GM23338 (cell line): ENCODE results near the gene MLX. TPM values are rescaled to one million over a fixed set of nuclear protein-coding genes. Genes with fewer than 3 reads are reported as not detected.

Source experiments
- ATAC-seq: fragments of 200-7000 bp; cut with Tn5 transposase; 3 replicates; pipeline ENCODE4 v1.9.1; 2020
- DNase-seq: peaks from one replicate; pipeline ENCODE4 v3.0.0-alpha.2; 2015; ENCODE audit warnings: low spot score
- H2AFZ ChIP-seq: fragments of 200-600 bp; sonication (generic); 2 replicates; pipeline ENCODE4 v1.8.0; 2016; ENCODE audit warnings: antibody characterized with exemption, mild to moderate bottlenecking, moderate library complexity
- H3F3A ChIP-seq: fragments of 200-600 bp; sonication (generic); replicated peaks from 2 replicates; pipeline ENCODE4 v1.8.0; 2017; ENCODE audit warnings: antibody characterized with exemption, mixed run types, low read depth
- H3K27ac ChIP-seq: fragments of 200-600 bp; sonication (generic); 2 replicates; pipeline ENCODE4 v1.6.1; 2016; ENCODE audit warnings: low read depth
- H3K27me3 ChIP-seq: fragments of 200-600 bp; sonication (generic); 2 replicates; pipeline ENCODE4 v1.8.0; 2016; ENCODE audit warnings: mild to moderate bottlenecking, mixed run types, moderate library complexity; ENCODE audit not compliant: insufficient read depth
- H3K36me3 ChIP-seq: fragments of 200-600 bp; sonication (generic); 2 replicates; pipeline ENCODE4 v1.8.0; 2016; ENCODE audit warnings: mild to moderate bottlenecking; ENCODE audit not compliant: insufficient read depth
- H3K4me1 ChIP-seq: fragments of 200-600 bp; sonication (generic); 2 replicates; pipeline ENCODE4 v1.8.0; 2016; ENCODE audit warnings: mild to moderate bottlenecking, moderate library complexity; ENCODE audit not compliant: insufficient read depth
- H3K4me2 ChIP-seq: fragments of 200-600 bp; sonication (generic); 2 replicates; pipeline ENCODE4 v1.7.1; 2017; ENCODE audit warnings: mixed run types
- H3K4me3 ChIP-seq: fragments of 200-600 bp; sonication (generic); 2 replicates; pipeline ENCODE4 v1.6.1; 2016; ENCODE audit warnings: mixed run types
- H3K79me2 ChIP-seq: fragments of 200-600 bp; sonication (generic); replicated peaks from 2 replicates; pipeline ENCODE4 v1.8.0; 2017; ENCODE audit warnings: mild to moderate bottlenecking; ENCODE audit not compliant: insufficient read depth
- H3K9me2 ChIP-seq: fragments of 200-600 bp; sonication (generic); 2 replicates; pipeline ENCODE4 v1.8.0; 2017; ENCODE audit not compliant: insufficient read depth
- H4K20me1 ChIP-seq: fragments of 200-600 bp; sonication (generic); replicated peaks from 2 replicates; pipeline ENCODE4 v1.8.0; 2017; ENCODE audit warnings: mild to moderate bottlenecking; ENCODE audit not compliant: insufficient read depth
- H3K27ac Mint-ChIP-seq: 2 replicates; pipeline ENCODE4 v1.8.0; 2020; ENCODE audit warnings: inconsistent platforms, mild to moderate bottlenecking, moderate library complexity, mixed read lengths
- H3K27me3 Mint-ChIP-seq: 3 replicates; pipeline ENCODE4 v1.8.0; 2022; ENCODE audit warnings: low read depth, mild to moderate bottlenecking, moderate library complexity, mixed read lengths, inconsistent platforms; ENCODE audit not compliant: insufficient read depth, poor library complexity
- H3K36me3 Mint-ChIP-seq: 3 replicates; pipeline ENCODE4 v1.8.0; 2021; ENCODE audit warnings: low read depth, mild to moderate bottlenecking, inconsistent platforms, moderate library complexity, mixed read lengths
- H3K4me1 Mint-ChIP-seq: 3 replicates; pipeline ENCODE4 v1.8.0; 2020; ENCODE audit warnings: mild to moderate bottlenecking, inconsistent platforms, mixed read lengths
- H3K4me3 Mint-ChIP-seq: 3 replicates; pipeline ENCODE4 v1.8.0; 2021; ENCODE audit warnings: moderate library complexity, mild to moderate bottlenecking, inconsistent platforms, mixed read lengths
- H3K9me3 Mint-ChIP-seq: 3 replicates; pipeline ENCODE4 v1.8.0; 2020; ENCODE audit warnings: moderate library complexity, mild to moderate bottlenecking, inconsistent platforms, mixed read lengths
- CREB1 ChIP-seq: fragments of 250-450 bp; sonication (Bioruptor Pico); IDR thresholded peaks from 2 replicates; pipeline ENCODE4 v1.5.0; 2020; ENCODE audit warnings: low read depth, mild to moderate bottlenecking, moderate library complexity
- CTCF ChIP-seq, 2 experiments: fragments of 200-600 bp in 1 of 2; sonication (generic) in 1 of 2; conservative IDR thresholded peaks; 2 replicates each; pipeline versions ENCODE4 v1.5.1 to v1.6.1; 2016 to 2017; ENCODE audit warnings: antibody characterized with exemption in 2 of 2, low read depth in 2 of 2, mild to moderate bottlenecking in 2 of 2, moderate library complexity in 1 of 2
- ETS1 ChIP-seq: IDR thresholded peaks from 2 replicates; pipeline ENCODE4 v1.6.1; 2016; ENCODE audit warnings: antibody characterized with exemption
- polyA plus RNA-seq: library from polyadenylated mRNA; unstranded; fragments of >200 nt; fragmentation: Nextera tagmentation; extraction: Ambion mirVana; gene quantifications from 2 replicates; pipeline ENCODE4 v1.2.1, GENCODE V29; 2016
- total RNA-seq: library from RNA; depleted of rRNA; stranded (reverse); fragments of >200 nt; shearing (Covaris generic); gene quantifications from 2 replicates; pipeline ENCODE4 v1.2.3, GENCODE V29; 2014

Gene MLX
- total and polyA plus RNA-seq, 2 experiments from 2014 or later = 33.2 to 34.1 TPM

- no peaks in the 10 kb centered on the region; the same call in 2 of the 3 replicates for H3K9me3 Mint-ChIP-seq
- Histone ChIP-seq H3K79me2 (no peaks in the 10 kb centered on the region), H3K36me3 (no peaks in the 10 kb centered on the region), H3F3A (peaks cover 19% of the 10 kb centered on the region; the same call in 1 of the 2 replicates), H3K4me1 (peaks cover 10% of the 10 kb centered on the region), H3K4me2 (peak overlapping the region; percentile 80), H3K27ac (no peak overlapping the region), H3K9me2 (no peaks in the 10 kb centered on the region), H2AFZ (peak overlapping the region; percentile 94), H3K27me3 (peaks cover 32% of the 10 kb centered on the region), H4K20me1 (no peaks in the 10 kb centered on the region), H3K4me3 (peak overlapping the region; percentile 55)
- H3K27me3 Mint-ChIP-seq = peaks cover 21% of the 10 kb centered on the region
- DNase-seq = peak; percentile 80
- H3K4me3 Mint-ChIP-seq = peak overlapping the region; percentile 59
- TF ChIP-seq ETS1 = no peak
- peak; percentile 29 to 38 for TF ChIP-seq CTCF (conservative IDR thresholded peaks at IDR 0.05; ENCODE audit: low read depth in 2 of 2)
- ATAC-seq = peak; percentile 20
- peaks cover 8% of the 10 kb centered on the region for H3K4me1 Mint-ChIP-seq
- H3K27ac Mint-ChIP-seq = no peak overlapping the region
- H3K36me3 Mint-ChIP-seq = no peaks in the 10 kb centered on the region
Observed at GRCh38 chr17:42531455-42532354, 35.2 kb upstream of the MLX start.

- Mint-ChIP-seq H3K4me1 (peaks cover 18% of the 10 kb centered on the region), H3K36me3 (peaks cover 14% of the 10 kb centered on the region), H3K4me3 (peak overlapping the region; percentile 70), H3K27ac (no peak overlapping the region), H3K27me3 (peaks cover 16% of the 10 kb centered on the region), H3K9me3 (no peaks in the 10 kb centered on the region; the same call in 2 of the 3 replicates)
- TF ChIP-seq CREB1 (peak; percentile 3; the same call in 1 of the 2 replicates), ETS1 (no peak)
- Histone ChIP-seq H3K27me3 (peaks cover 32% of the 10 kb centered on the region), H3K9me2 (no peaks in the 10 kb centered on the region), H2AFZ (no peak overlapping the region), H3K4me1 (peaks cover 18% of the 10 kb centered on the region), H3K79me2 (no peaks in the 10 kb centered on the region), H3K4me3 (peak overlapping the region; percentile 68), H3K4me2 (peak overlapping the region; percentile 74), H3K36me3 (no peaks in the 10 kb centered on the region), H4K20me1 (no peaks in the 10 kb centered on the region), H3K27ac (0 out of 2 replicates have a peak overlapping the region, but pooled peaks have one; percentile 57), H3F3A (peaks cover 24% of the 10 kb centered on the region; the same call in 1 of the 2 replicates)
- DNase-seq (no peak), ATAC-seq (peak; percentile 10)
Observed at GRCh38 chr17:42535155-42536047, 31.5 kb upstream of the MLX start.
